Activated T-helper 9 cell treated with anti-CD3 and anti-CD28 coated beads, Interleukin-2, amount 50 U/mL, for 16 hours (primary cell): ENCODE data around the gene DBNL.

Experiments used
- DNase-seq: peaks from one replicate; pipeline ENCODE4 v3.0.0-alpha.2; 2020; ENCODE audit warnings: low read depth

DBNL gene

DNA sequence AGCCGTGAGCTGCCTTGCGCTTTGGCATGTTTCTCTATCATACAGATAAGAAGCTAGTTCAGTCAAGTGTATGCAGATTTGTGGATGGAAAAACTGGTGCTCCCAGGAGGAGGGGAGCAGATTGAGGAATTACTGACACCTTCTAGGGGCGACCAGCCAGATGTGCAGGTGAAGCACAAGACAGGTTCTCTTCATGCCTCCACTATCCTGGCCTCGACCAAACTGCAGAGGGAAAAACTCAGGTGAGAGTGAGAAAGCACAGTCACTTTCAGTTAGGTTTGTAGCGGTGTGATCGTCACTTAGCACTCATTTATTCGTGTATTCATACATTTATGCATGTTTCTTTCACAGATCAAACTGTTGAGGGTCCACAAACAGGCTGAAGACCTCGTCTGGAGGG lies 600 bp upstream of the DBNL start:
- DNase-seq, result no peak

DNA sequence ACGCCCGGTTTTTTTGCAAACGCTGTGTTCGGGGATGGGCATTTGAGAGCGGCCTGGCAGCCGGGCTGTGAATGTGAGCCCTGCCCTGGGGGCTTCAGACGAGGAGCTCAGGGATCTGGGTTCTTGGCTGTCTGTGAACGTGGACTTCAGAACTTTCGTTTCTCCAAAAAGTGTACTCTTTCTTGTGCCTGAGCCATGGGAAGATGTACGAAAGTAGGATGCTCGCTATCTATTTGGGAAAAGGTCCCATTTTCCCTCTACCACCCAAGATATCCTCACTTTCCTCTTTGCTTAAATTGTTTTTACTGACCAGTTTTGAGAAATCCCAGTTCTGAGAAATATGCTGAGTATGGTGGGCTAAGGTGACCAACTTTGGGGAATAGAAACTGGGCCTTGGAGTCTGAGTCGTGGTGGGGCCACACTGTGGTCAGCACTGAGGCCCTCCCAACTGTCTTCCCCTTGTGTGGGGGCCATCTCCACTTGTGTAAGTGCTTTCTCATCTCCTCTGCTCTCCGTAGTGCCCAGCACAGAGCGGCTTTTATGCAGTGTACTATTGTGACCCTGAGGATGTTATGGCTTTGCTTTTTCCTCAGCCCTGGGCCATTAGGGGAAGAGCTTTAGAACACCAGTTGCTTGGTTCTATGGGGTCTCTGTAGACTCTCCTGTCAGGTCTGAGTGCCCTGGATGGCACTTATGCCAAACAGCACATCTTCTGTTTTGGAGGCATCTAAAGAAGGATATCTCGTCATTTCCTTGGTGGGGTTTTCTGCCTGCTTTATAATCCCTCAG lies 918 bp downstream of the DBNL start:
- no peak for DNase-seq

DNA sequence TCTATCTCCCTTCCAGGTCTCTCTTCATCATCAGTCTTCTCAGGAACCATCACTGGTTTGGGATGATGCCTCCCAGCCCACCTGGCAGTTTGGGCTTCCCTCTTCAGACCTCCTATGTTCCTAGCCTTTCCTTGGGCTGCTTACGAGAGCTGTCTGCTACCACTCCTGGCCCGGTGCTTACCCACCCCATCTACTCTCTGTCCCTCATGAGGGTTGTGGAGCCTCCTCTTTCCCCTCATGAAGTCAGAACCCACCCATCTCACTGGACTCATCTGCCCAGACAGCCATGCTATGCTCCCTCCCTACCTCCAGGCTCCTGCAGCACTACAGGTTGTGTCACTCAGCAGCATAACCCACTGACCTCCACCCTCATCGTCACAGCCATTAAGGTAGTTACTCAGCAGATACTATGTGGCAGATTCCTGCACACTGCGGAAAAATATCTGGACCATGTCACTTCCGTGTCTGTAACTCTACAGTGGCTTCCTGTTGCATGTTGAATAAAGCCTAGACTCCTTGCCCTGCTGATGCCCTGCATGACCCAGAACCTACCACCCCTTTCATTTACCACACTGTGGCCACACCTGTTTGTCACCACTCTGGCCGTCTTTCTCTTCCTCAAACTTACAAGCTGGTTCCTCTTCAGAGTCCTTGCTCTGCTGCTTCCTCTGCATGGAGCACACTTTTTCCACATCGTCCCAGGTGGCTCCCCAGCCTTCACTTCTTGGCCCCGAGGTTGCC lies 2.0 kb downstream of the DBNL start:
- no peak for DNase-seq

DNA sequence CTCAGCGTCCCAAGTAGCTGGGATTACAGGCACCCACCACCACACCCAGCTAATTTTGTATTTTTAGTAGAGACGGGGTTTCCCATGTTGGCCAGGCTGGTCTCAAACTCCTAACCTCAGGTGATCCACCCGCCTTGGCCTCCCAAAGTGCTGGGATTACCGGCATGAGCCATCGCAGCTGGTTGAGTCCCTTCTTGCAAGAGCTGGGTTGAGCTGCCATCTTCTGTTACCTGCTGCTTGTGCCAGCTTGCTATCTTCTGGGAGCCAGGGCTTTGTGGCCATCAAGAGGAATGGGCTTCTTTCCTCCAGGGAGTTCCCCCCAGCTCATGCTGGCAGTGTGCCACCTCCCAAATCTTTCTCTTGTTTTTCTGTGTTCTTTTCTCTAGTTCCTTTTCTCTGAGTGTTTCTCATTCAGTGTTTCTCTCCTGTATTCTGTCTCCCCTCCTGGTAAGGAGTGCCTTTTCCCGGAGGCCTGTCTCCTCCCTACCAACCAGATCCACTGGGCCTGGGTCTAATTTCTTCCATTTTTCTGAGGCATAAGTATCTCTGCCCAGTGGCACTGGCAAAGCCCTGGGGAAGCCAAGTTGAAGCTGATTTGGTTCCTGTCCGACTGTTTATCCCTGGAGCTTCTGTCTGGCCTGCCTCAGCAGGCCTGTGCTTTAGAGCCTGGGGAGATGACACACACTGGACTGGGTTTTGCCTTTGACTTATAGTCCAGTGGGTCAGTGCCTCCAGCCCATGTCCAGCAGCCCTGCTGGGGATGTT lies 3.7 kb downstream of the DBNL start:
- DNase-seq, result no peak

DNA sequence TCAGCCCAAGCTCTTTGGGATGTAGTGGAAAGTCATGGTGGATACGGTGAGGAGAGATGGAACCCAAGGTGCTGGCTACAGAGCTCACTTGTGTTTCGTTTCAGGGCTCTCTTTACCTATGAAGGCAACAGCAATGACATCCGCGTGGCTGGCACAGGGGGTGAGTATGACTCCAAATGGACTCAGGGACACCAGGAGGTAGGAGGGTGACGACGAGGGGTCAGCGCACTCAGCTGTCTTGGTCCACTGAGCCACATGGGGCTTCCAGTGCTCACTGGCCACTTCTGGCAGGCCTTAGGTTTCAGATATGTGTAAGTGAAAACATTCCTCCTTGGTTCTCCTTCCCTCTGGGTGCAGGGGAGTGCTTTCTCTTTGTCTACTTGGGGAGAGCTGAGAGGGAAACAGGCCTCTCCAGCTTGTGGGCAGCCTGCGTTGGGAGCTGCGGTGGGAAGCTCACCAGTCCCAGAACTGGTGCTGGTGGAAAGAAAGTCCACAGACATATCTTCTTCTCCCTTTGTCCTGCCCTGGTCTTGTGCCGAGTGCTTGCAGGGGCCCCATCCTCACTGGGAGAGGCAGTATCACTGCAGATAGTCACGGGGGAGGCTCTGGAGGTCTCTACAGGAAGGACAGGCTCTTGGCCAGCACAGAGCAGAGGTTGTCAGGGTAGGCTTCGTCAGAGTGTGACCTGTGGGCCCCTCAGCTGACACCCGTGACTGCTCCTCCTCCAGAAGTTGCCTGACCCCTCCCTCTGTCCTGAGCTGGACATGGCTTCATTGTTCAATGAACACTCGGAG lies 5.8 kb downstream of the DBNL start:
- DNase-seq, result no peak

DNA sequence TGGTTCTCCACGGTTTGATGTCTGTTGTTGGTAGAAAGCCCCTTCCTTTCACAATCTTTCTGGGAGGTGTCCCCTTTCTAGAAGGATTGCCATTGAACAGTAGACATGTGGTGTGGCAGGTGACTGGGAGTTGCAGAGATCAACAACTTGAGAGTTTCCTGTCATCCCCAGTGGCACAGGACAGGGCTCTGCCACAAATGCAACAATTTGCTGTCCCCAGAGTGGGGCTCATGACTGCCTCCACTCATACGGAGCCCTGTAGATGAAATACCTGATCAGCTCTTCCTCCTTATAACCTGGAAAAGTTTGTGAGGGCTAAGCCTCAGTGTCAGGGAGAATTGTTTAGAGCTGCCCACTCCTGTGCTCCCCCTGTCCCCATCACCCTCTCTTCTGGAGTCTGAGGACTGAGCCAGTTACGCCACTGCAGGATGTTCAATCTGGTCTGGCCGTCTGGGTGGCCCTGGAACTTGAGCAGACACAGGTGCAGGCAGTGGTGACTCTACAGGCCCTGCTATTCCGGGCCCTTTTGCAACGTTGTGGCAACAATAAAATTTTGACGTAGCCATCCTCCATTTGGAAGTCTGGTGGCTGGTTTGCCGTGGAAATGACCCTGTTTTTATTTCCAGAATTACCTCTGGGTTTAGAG lies 6.5 kb downstream of the DBNL start:
- DNase-seq, result no peak

DNA sequence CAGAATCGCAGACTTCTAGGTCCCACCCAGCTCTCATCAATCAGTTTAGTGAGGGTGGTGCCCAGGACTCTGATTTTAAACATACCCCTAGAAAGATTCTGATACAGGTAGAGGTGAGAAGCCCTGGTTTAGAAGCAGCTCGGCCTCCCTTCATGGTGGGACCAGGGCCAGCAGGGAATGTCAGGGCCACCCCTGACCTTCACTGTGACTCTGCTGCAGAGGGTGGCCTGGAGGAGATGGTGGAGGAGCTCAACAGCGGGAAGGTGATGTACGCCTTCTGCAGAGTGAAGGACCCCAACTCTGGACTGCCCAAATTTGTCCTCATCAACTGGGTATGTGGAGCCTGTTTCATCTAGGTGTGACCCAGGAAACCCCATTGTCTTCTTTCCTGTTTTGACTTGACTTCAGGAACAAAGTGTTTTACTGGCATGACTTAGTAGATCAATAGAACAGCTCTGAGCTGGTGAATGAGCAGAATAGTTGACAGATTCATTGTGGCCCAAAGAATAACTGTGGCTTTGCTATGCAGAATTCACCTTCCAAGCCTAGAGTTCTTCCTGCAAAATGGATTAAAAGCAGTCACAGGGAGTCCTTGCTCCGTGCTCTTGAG lies 7.2 kb downstream of the DBNL start:
- DNase-seq, result no peak

DNA sequence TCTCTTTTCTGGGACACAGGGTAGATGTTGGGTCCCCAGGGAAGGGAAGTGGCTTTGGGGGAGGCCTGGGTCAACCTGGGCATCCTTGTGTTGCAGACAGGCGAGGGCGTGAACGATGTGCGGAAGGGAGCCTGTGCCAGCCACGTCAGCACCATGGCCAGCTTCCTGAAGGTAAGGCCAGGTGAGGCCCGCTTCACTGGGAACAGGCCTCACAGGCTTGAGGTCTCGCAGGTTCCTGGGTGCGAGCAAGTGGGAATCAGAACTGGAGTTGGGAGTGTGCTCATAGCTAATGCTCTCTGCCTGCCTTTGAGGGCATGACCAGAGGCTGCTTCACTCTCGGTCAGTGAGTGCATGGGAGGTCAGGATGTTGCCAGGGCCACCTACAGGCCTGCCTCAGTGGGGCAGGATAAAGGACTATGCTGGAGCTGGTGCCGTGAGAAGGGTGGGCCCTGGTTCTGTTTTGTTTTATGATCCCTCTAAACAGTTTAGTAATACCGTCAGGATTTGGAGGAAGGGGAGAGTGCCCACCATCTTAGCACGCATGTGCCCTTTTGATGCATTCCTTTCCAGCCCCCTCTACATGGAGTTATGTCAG lies 8.4 kb downstream of the DBNL start:
- no peak for DNase-seq

DNA sequence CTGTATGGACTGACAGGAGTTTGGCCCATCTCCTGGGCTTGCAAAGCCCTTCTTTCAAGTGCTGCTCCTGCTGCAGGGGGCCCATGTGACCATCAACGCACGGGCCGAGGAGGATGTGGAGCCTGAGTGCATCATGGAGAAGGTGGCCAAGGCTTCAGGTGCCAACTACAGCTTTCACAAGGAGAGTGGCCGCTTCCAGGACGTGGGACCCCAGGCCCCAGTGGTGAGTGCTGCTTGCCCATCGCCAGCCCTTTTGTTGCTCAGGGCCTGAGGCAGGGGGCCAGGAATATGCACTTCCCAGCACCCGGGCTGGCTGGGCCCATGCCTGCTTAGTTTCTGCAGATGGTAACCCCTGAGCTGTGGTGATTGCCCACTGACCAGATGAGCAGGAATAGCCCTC lies 12.2 kb downstream of the DBNL start:
- DNase-seq, result no peak

DNA sequence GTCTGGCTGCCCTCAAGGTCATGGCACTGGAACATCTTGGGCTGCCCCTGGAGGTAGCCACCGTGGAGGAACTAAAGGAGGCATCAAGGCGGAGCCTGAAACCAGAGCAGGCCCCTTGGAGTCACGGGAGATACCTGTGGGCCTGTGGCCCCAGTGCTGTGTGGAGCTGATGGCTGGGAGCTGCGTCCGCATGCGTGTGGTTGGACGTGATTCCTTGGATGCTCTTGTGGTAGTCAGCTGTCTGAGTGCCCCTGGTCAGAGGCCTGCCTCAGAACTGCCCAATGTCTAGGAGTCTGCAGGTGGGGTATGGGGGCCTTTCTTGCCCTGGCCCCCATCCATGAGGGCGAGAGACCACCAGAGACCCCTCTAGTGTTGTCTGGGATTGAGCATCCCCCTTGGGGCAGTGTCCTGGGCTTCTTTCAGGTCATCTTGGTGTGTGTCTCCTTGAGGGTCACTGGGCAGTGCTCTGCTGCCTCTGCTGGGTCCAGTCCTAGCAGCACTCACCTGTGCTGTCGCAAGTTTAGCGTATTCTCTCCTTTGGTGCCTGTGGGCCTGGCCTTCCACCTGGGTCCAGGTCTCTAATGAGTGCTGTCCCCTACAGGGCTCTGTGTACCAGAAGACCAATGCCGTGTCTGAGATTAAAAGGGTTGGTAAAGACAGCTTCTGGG lies 12.8 kb downstream of the DBNL start:
- DNase-seq, result no peak

DNA sequence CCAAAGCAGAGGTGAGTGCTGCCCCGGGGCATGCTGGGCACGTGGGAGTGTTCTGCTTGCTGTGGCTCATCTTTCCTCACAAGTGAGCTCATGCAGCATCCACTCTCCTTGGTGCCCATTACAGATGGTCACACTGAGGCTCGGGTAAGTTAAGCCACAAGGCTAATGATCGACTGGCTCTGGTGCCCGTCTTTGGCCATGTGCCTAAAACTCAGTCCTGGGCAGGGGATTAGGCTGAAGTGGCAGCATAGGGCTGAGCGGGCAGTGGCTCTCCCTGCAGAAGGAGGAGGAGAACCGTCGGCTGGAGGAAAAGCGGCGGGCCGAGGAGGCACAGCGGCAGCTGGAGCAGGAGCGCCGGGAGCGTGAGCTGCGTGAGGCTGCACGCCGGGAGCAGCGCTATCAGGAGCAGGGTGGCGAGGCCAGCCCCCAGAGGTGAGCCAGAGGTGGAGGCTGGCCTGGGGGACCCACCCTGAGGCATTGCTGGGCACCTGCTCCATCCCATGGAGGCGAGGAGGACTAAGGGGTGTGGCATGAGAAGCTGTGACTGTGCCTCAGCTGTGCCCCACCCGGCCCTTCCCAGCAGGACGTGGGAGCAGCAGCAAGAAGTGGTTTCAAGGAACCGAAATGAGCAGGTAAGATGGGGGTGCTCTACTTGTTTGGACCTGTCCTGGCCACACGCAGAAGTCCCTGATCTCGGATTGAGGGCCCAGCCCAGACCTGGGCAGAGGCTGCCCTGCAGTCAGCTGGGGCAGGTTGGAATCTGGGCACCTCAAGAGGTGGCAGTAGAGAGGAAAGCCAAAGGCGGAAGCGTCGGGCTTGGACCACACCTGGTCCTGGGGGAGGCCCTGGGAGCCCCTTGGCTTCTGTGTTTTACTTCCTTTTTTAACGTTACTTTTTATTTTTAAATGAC lies 13.6 kb downstream of the DBNL start:
- no peak for DNase-seq

DNA sequence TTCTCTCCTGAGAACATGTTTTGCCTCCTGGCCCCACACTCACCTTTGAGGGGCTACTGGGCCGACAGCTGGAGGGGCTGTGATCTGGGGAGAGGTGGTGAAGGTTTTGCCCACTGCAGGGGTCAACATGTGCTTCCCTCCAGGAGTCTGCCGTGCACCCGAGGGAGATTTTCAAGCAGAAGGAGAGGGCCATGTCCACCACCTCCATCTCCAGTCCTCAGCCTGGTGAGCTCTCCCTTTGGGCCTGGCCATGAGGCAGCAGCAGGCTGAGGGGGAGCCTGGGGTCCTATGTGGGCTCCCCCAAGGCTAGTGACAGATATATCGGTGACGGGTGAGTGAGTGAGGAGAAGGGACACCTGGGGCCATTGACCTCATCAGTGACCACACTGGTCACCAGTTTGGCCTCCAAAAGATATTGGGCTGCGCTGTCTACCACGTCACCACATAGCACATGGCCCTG lies 14.3 kb downstream of the DBNL start:
- no peak for DNase-seq

DNA sequence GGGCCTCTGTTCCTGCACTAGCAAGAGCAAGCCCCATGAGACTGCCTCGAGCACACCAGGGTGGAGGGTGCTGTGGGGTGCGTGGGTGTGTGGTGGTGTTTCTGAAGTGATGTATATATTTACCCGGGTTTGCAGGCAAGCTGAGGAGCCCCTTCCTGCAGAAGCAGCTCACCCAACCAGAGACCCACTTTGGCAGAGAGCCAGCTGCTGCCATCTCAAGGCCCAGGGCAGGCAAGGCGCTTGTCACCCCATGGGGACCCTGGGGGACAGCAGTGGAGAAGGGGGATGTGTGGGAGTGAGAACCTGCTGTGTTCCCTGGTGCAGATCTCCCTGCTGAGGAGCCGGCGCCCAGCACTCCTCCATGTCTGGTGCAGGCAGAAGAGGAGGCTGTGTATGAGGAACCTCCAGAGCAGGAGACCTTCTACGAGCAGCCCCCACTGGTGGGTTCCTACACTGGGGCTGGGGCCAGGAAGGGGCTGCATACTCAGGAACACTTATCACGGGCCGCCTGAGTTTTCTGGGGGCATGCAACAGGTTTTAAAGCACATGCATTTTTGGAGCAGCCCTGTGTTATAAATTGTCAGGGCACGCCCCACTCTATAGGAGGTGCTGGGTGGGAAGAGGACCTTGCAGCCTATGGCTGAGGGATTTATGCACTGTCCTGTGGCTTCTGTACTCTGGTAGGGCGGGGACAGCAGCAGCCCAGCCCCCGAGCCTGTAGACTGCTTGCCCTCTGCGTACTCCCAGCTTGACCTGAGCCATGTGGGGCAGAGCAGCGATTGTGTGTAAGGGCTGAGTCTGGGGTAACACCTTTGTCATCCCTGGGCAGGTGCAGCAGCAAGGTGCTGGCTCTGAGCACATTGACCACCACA lies 15.0 kb downstream of the DBNL start:
- no peak for DNase-seq

DNA sequence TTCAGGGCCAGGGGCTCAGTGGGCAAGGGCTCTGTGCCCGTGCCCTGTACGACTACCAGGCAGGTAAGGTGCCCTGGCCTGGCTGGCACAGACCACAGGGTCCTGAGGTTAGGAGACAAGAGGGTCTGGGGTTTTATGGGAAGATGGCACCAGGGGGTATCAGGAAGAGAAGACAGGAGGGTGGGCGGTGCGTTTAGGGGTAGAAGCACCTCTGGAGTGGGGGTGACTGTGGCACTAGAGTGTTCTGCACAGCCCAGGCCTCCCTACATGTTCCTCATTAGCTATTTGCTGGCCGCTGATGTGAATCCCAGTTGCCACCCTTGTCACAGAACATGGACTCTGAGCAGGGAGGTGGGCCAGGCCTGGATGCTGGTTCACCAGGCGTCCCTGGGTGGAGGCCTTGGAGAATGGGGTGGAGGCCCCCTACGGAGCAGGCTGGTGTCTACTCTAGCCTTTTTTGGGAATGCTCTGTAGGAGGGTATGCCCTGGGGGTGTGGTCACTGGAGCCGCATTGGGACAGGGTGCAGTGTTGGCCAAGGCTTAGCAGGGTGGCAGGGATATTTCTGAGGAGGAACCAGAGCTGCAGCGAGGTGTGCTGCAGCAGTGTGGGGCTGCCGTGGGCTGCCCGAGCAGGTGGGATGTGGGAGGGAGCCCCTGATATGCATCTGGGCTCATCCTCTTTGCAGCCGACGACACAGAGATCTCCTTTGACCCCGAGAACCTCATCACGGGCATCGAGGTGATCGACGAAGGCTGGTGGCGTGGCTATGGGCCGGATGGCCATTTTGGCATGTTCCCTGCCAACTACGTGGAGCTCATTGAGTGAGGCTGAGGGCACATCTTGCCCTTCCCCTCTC lies 15.8 kb downstream of the DBNL start:
- DNase-seq, result no peak

DNA sequence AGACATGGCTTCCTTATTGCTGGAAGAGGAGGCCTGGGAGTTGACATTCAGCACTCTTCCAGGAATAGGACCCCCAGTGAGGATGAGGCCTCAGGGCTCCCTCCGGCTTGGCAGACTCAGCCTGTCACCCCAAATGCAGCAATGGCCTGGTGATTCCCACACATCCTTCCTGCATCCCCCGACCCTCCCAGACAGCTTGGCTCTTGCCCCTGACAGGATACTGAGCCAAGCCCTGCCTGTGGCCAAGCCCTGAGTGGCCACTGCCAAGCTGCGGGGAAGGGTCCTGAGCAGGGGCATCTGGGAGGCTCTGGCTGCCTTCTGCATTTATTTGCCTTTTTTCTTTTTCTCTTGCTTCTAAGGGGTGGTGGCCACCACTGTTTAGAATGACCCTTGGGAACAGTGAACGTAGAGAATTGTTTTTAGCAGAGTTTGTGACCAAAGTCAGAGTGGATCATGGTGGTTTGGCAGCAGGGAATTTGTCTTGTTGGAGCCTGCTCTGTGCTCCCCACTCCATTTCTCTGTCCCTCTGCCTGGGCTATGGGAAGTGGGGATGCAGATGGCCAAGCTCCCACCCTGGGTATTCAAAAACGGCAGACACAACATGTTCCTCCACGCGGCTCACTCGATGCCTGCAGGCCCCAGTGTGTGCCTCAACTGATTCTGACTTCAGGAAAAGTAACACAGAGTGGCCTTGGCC lies 16.6 kb downstream of the DBNL start:
- no peak for DNase-seq

DNA sequence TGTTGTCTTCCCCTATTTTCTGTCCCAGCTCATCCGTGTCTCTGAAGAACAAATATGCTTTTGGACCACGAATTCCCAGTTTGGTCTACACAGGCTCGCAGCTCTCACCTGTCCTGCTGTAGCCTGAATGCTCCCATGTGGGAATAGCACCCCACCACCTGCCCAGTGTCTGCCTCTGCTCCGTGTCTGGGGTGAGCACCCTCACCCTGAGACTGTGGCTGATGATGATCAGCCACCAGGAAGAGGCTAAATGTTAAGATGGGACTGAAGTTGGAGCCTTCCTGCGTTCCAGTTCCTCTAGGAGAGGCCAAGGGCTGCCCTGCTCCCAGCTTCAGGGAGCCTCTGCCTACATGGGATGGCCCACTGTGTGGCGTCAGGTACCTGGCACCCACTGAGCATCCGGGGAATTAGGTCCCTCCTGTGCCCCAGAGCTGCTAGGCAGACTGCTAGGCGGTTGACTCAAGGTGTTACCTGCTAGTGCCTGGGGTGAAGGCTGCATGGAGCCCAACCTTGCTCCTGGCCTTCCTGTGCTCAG lies 17.2 kb downstream of the DBNL start:
- DNase-seq, result no peak
